H7 (cell line): ENCODE data around the gene GOLGA6B. TPM values are rescaled to one million over a fixed set of nuclear protein-coding genes. Genes with fewer than 3 reads are reported as not detected.
"Not testable (repeated sequence)": the region's sequence is repeated elsewhere in the genome, so short reads cannot be mapped to it uniquely, and the experiment has no call there.

Experiments used
- DNase-seq: peaks from one replicate; pipeline ENCODE4 v3.0.0; 2012
- H3K27me3 ChIP-seq: 2 replicates; pipeline ENCODE4 v1.6.0; 2011; ENCODE audit warnings: mild to moderate bottlenecking, low read length; ENCODE audit not compliant: control insufficient read depth, insufficient read depth
- H3K36me3 ChIP-seq: replicated peaks from 2 replicates; pipeline ENCODE4 v1.5.1; 2011; ENCODE audit warnings: low read length; ENCODE audit not compliant: control insufficient read depth, insufficient read depth
- H3K4me3 ChIP-seq: 2 replicates; pipeline ENCODE4 v1.5.1; 2011; ENCODE audit warnings: low read depth, mild to moderate bottlenecking, control low read depth, low read length, moderate library complexity; ENCODE audit not compliant: insufficient read depth
- total RNA-seq: library from RNA; depleted of rRNA; stranded (reverse); fragments of >200 nt; shearing (Covaris generic); gene quantifications from 2 replicates; pipeline ENCODE4 v1.2.3, GENCODE V29; 2014

GOLGA6B gene
- total RNA-seq, 1 experiment from 2014 or later = 0.59 TPM

GRCh38 chr15:72639759-72640483 is 14.6 kb upstream of the GOLGA6B start:
- not testable (repeated sequence) for H3K27me3 ChIP-seq, H3K36me3 ChIP-seq, DNase-seq, H3K4me3 ChIP-seq

GRCh38 chr15:72642271-72642670 is 12.2 kb upstream of the GOLGA6B start:
- H3K27me3 ChIP-seq, H3K36me3 ChIP-seq, H3K4me3 ChIP-seq, DNase-seq: not testable (repeated sequence)

- not testable (repeated sequence) for H3K36me3 ChIP-seq, H3K27me3 ChIP-seq, DNase-seq, H3K4me3 ChIP-seq
These were observed 5.8 kb upstream of the GOLGA6B start for GRCh38 chr15:72648631-72649253.

- DNase-seq, H3K27me3 ChIP-seq, H3K4me3 ChIP-seq, H3K36me3 ChIP-seq: not testable (repeated sequence)
These were observed 1.5 kb downstream of the GOLGA6B start for GRCh38 chr15:72656014-72656413.

- H3K4me3 ChIP-seq, DNase-seq, H3K36me3 ChIP-seq, H3K27me3 ChIP-seq: not testable (repeated sequence)
These were observed 6.6 kb downstream of the GOLGA6B start for GRCh38 chr15:72661081-72661480.

- not testable (repeated sequence) for DNase-seq, H3K36me3 ChIP-seq
These were observed 9.4 kb downstream of the GOLGA6B start for GRCh38 chr15:72663931-72664330.

GRCh38 chr15:72665706-72666105 is 11.2 kb downstream of the GOLGA6B start:
- H3K36me3 ChIP-seq, H3K4me3 ChIP-seq, H3K27me3 ChIP-seq, DNase-seq: not testable (repeated sequence)

More at GRCh38 chr15:72663931-72664330, 9.4 kb downstream of the GOLGA6B start:
- not testable (repeated sequence) for H3K27me3 ChIP-seq, H3K4me3 ChIP-seq

GRCh38 chr15:72669803-72670202 is 15.3 kb downstream of the GOLGA6B start:
- DNase-seq, H3K27me3 ChIP-seq, H3K4me3 ChIP-seq, H3K36me3 ChIP-seq: not testable (repeated sequence)

GRCh38 chr15:72670656-72671352 is 16.3 kb downstream of the GOLGA6B start:
- not testable (repeated sequence) for H3K27me3 ChIP-seq, H3K36me3 ChIP-seq
- peak overlapping the region; percentile 20 for H3K4me3 ChIP-seq
- DNase-seq = peak; percentile 76

GRCh38 chr15:72671525-72671924 is 17.0 kb downstream of the GOLGA6B start:
- peak; percentile 24 for DNase-seq
- Histone ChIP-seq H3K36me3 (no peaks in the 10 kb centered on the region), H3K4me3 (no peak overlapping the region), H3K27me3 (no peaks in the 10 kb centered on the region)

- no peaks in the 10 kb centered on the region for H3K36me3 ChIP-seq
- H3K4me3 ChIP-seq = no peak overlapping the region
- no peak for DNase-seq
- H3K27me3 ChIP-seq = no peaks in the 10 kb centered on the region
These were observed 22.3 kb downstream of the GOLGA6B start for GRCh38 chr15:72676838-72677237.

- Histone ChIP-seq H3K27me3 (no peaks in the 10 kb centered on the region), H3K36me3 (no peaks in the 10 kb centered on the region), H3K4me3 (no peak overlapping the region)
- no peak for DNase-seq
These were observed 26.4 kb downstream of the GOLGA6B start for GRCh38 chr15:72680931-72681330.

GRCh38 chr15:72682772-72683171 is 28.3 kb downstream of the GOLGA6B start:
- H3K4me3 ChIP-seq = no peak overlapping the region
- no peaks in the 10 kb centered on the region for H3K27me3 ChIP-seq
- DNase-seq = no peak
- no peaks in the 10 kb centered on the region for H3K36me3 ChIP-seq

GRCh38 chr15:72685301-72685924 is 30.9 kb downstream of the GOLGA6B start:
- Histone ChIP-seq H3K4me3 (peak overlapping the region; percentile 56), H3K27me3 (no peaks in the 10 kb centered on the region), H3K36me3 (no peaks in the 10 kb centered on the region)
- no peak for DNase-seq
